ENCODE results near the gene CMA1.
"Not testable (repeated sequence)": the region's sequence is repeated elsewhere in the genome, so short reads cannot be mapped to it uniquely, and the experiment has no call there.

Gene CMA1, protein sequence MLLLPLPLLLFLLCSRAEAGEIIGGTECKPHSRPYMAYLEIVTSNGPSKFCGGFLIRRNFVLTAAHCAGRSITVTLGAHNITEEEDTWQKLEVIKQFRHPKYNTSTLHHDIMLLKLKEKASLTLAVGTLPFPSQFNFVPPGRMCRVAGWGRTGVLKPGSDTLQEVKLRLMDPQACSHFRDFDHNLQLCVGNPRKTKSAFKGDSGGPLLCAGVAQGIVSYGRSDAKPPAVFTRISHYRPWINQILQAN

DNA sequence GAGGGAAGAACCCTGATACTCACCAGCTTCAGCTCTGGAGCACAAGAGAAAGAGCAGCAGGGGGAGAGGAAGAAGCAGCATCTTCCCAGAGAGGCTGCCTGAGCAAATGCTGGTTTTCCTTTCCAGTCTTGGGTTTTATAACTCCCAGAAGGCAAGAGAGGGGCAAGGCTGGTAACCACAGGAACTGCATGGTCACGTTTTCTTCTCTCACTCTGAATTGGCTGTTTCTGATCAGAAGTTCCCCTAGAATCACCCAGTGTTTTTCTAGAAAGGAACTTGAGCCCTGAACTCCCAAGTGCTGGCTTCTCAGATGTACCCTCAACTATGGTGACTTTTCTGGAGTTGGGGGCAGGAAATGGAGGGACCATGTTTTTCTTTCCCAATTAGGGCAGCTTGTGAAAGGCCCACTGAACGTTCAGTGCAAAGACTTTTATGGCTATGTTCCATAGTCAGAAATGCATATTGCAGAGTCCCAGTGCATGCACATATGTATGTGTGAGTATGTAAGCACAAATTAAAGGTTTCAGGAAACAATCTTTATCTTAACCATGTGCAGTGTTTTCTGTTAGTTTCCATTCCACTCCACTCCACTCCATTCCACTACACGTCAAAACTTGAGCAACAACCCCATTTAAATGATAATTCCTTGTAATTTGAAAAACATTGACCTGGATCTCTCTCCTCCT lies at the start of gene CMA1:
Gene CMA1, minus strand, starts transcription at position 111 of the 686 bp plus-strand sequence. Its CDS starts 30 bp downstream, at position 81.
- DNase-seq, result no peak

DNA sequence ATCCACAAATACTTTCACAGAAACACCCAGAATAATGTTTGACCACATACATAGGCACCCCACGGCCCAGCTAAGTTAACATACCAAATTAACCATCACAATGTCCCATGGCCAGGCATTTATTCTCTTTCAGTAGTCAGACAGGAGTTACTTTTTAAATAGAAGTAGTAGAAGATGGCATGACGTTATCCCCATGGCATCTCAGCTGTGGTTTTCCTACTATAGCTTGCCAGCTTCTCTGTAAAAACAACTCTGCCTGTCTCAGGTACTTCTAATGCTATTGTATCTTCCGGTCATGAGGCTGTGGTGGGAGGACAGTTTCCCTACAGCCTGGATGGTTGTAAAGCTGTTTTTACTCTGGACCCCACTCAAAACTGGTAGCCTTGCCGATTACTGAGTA lies 48.7 kb upstream of the CMA1 start:
- DNase-seq, result no peak

GRCh38 chr14:24549064-24549463 lies 41.0 kb upstream of the CMA1 start:
- not testable (repeated sequence) for DNase-seq

- DNase-seq, result no peak
Observed at GRCh38 chr14:24542346-24542936, 34.4 kb upstream of the CMA1 start.

GRCh38 chr14:24535737-24536136 lies 27.7 kb upstream of the CMA1 start:
- DNase-seq, result no peak

DNA sequence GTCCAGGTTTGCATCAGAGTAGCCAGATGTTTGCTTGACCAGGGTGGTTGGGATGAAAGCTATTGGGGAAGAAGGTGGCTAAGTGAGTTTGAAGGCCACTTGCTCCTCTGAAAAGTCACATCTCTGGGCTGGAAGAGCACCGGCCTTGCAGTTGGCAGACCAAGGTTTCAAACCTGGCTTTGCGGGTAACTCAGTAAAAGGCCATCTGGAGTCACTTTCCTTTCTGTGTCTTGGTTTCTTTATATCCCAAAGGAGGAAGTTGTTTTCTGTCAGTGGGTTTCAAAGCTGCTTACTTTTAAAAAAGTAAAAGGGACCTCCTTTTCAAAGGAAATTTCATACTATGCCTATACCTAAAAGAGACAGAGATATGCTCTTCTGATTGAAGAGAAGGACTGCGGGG lies 26.2 kb upstream of the CMA1 start:
- no peak for DNase-seq

- not testable (repeated sequence) for DNase-seq
Observed at GRCh38 chr14:24525877-24526620, 18.0 kb upstream of the CMA1 start.

DNA sequence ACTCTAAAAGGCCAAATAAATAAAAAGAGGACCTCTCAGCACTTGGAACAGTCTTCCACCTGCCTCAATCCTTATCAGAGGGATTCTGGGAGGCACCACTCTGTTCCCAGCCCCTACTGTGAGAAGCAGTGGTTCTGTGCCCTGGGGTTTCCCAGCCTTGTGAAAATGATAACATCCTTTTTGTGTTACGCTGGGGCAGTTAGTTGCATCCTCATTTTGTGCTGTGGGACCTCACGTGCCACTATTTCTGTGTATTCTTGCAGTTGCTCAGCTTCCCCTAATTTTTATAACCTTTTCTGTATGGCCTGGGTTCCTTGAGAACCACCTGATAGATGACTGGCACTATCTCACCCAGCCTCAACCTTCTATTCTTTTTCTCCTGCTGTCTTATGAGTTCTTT lies 10.8 kb upstream of the CMA1 start:
- no peak for DNase-seq

DNA sequence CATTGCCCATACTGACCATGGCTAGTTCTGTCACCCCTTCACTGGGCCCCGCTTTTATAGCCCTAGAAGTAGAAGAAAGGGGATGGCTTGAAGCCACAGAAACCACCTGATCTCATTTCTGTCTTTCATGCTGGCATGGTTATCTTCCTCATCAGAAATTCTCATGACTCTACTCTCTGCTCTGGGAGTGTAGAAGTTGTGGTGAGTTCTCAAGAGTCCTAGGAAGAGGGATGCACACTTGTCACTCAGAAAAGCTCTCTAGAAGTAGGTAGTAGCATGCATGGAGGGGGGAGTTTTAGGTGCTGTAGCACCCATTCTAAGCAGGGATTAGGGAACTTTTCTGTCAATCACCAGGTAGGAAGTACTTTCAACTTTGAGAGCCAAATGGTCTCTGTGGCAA lies 6.1 kb upstream of the CMA1 start:
- DNase-seq, result no peak

DNA sequence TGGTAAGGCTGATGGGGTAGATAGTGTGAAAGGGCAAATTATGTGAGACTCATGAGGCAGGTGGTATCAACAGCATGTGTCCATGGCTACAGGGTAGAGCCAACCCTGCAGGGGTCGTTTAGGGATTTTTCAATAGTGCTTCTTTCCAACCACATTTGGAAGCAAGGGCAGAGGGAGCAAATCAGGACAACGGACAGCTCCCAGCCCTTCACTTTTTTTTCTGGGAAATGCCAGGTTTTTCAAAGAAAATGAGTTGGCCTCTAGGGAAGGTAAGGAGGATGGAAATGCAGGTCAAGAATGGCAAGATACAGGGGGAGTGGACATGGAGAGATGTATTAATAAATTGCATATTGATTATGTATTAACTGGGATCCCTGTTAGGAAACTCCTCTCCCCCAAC lies 4.9 kb upstream of the CMA1 start:
- no peak for DNase-seq

GRCh38 chr14:24506443-24506842 lies 1.6 kb downstream of the CMA1 start:
- DNase-seq, result no peak

DNA sequence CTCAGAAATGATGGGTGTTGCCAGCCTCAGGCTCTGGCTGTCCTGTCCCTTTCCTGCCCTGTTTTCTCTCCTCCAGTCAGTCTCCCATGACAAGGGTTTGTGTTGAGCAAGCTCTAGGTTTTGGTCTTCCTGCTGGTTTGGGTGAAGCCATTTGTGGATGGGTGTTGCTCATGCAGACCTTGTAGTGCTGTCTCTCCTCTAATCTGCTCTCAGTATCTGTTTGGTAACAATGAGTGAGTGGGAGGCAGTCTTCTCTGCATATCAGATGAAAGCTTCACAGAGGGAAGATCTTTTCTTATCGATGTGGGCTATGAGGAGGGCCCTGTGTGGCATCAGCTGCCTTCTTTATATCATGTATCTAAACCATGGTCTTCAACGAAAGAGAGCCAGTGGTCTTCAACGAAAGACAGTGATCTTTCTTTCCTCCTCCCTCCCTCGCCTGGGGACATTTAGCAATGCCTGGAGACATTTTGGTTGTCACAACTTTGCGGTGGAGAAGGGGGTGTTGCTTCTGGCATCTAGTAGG lies 3.6 kb downstream of the CMA1 start:
- no peak for DNase-seq

DNA sequence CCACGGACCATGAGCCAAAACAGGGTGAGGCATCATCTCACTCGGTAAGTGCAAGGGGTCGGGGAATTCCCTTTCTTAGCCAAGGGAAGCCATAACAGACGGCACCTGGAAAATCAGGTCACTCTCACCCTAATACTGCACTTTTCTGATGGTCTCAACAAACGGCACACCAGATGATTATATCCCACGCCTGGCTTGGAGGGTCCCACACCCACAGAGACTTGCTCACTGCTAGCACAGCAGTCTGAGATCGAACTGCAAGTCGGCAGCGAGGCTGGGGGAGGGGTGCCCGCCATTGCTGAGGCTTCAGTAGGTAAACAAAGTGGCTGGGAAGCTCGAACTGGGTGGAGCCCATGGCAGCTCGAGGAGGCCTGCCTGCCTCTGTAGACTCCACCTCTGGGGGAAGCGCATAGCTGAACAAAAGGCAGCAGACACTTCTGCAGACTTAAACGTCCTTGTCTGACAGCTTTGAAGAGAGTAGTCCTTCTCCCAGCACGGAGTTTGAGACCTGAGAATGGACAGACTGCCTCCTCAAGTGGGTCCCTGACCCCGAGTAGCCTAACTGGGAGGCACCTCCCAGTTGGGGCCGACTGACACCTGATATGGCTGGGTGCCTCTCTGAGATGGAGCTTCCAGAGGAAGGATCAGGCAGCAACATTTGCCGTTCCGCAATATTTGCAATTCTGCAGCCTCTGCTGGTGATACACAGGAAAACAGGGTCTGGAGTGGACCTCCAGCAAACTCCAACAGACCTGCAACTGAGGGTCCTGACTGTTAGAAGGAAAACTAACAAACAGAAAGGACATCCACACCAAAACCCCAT lies 16.3 kb downstream of the CMA1 start:
- not testable (repeated sequence) for DNase-seq

DNA sequence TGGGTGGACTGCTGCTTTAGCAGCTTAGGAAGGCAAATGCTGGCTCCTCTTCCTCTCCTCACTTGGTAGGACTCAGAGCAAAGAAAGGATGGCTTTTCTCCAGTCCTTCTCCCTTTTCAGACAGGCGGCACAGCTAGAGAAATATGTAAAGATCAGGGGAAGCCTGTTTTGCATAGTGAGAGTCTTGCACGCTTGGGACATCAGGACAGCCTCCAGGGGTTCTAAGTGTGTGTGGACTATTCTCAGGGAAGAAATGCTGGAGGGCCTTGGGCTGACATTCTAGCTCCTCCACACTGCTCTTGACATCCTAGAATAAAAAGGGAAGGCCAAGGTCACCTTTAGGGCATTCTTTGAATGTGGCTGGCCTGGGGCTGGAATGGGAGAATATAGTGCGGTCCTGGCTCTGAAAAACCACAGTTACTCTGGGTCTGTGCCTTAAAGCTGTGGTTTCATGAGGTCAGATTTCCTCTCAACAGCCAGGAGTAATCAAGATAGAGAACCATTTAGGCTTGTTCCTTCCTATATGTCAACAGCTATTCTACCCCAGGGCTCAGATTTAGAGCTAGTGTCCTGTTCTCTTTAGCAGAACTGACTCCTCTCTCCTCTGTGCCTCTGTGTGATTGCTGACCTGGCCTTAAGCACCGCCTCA lies 24.3 kb downstream of the CMA1 start:
- peak; percentile 42 for DNase-seq

GRCh38 chr14:24482699-24483303 lies 25.3 kb downstream of the CMA1 start:
- DNase-seq, result not testable (repeated sequence)

DNA sequence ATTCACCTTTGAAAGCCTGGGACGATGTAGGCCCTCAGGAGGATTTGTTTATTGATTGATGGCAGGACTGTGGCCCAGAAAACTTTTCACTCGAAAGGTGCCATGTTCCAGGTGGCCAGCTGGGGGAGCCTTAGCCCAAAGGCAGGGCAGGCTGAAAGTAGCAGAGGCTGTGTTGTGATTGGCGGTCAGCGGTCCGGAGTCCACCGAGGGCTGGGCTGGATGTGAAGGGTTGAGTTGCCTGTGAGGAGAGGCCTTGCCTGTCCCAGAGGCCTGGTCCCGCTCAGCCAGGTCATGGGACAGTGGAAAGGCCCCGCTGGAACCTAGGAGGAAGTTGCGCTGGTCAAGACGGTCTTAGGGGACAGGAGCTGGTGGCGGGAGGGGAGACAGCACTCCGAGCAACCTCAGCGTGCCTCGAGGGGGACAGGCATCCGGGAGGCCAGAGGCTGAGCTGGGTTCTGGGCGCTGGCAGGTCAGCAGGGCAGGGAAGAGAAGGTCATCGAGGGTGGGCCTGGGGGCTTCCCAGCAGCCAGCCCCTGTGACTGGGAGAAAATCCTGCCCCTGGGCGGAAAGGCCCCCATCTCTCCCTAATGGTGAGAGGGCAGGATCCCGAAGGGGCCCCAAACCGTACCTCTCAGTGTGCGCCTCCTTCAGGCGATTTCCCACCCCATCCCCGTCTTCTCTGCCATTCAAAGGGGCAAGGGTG lies 26.3 kb downstream of the CMA1 start:
- DNase-seq, result peak; percentile 57

- not testable (repeated sequence) for DNase-seq
Observed at GRCh38 chr14:24479999-24480398, 28.1 kb downstream of the CMA1 start.

DNA sequence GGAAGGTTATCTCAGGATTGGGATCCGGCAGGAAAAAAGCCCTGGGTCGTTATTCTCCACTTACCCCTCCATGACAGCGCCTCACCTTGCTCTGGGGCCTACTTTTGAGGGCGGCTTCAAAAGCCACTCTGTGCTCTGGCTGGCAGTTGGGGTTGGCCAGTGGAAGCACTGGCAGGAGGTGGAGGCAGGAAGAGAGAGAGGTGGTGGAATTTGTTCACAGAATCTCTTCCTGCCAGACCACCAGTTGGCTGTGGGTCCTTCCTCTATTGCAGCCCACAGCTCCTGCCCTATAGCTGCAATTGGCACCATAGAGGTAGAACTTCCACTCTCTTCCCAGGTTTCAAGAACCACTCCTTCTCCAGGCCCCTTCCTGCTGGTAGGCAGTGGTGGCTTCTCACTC lies 32.8 kb downstream of the CMA1 start:
- DNase-seq, result no peak

DNA sequence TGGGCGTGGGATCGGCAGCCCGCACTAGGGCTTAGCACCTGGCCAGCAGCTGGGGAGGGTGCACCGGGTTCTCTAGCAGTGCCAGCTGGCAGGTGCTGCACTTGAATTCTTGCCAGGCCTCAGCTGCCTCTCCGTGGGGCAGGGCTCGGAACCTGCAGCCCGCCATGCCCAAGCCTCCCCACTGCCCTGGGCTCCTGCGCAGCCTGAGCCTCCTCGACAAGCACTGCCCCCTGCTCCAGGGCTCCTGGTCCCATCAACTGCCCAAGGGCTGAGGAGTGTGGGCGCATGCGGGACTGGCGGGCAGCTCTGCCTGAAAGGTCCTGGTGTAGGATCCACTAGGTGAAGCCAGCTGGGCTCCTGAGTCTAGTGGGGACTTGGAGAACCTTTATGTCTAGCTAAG lies 34.9 kb downstream of the CMA1 start:
- DNase-seq, result no peak

DNA sequence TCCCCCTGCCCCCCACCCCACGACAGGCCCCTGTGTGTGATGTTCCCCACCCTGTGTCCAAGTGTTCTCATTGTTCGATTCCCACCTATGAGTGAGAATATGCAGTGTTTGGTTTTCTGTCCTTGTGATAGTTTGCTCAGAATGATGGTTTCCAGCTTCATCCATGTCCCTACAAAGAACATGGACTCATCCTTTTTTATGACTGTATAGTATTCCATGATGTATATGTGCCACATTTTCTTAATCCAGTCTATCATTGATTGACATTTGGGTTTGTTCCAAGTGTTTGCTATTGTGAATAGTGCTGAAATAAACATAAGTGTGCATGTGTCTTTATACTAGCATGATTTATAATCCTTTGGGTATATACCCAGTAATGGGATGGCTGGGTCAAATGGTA lies 37.6 kb downstream of the CMA1 start:
- DNase-seq, result not testable (repeated sequence)

DNA sequence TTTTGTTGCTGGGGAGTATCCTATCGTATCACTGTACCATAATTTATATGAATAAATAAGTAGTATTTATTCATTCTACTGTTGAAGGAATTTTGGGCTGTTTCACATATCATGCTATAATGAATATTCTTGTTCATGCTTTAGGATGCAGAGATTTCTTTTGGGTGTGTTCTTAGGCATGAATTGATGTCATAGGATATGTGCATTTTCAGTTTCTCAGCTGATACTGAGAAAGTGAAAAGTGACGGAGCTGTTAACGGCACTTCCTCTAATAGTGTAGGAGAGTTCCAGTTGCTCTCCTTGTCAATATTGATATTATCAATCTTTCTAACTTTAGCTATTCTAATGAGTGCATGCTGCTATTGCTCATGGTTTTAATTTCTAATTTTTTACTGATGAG lies 42.3 kb downstream of the CMA1 start:
- DNase-seq, result no peak
